ENCODE results near the gene CCDC158. TPM values are rescaled to one million over a fixed set of nuclear protein-coding genes. Genes with fewer than 3 reads are reported as not detected.

CCDC158 gene
- total and polyA plus RNA-seq, 4 donors = 0.04 to 0.37 (median 0.14) TPM

DNA sequence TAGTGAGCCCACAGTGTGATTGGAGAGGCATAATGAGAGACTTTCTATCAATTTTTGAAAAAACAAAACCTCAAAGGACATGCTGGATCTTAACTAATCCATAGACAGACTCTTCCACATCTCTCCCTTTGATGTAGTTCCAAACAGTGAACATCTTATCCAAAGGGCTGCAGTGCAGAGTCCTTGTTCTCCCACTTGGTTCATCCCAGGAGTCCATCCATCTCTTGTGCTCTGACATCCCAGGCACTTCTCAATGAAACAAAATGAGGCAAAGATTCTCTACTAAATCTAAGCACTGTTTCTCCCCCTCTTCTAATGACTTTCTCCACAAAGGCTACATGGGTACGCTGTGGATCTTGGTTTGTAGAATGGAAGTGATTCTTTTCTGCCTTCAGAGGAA, 22.4 kb upstream of the CCDC158 start:
- 84 to 95% methylated on average over 1 of the region's 1 CpG for WGBS, 2 donors
- DNase-seq (no peak), ATAC-seq (ENCODE audit: insufficient read depth, low FRiP score) (no peak)
- no peak for TF ChIP-seq CTCF (IDR thresholded peaks at IDR 0.05; ENCODE audit: control extremely low read depth, extremely low read depth)
- Histone ChIP-seq H3K9ac (ENCODE audit: insufficient read depth in 1 of 2, low read length in 2 of 2) (no peak overlapping the region), H3K9me3 (ENCODE audit: control insufficient read depth in 4 of 4, insufficient read depth in 3 of 4, low read length in 3 of 4) (peaks cover 0 to 3% (median 0%) of the 10 kb centered on the region in 4 donors), H3K4me3 (no peak overlapping the region), H3K4me1 (ENCODE audit: control insufficient read depth in 5 of 5, insufficient read depth in 5 of 5, low read length in 5 of 5) (peaks cover 0 to 3% (median 0%) of the 10 kb centered on the region in 5 donors), H3K27me3 (ENCODE audit: control insufficient read depth in 3 of 3, insufficient read depth in 3 of 3, low read length in 2 of 3) (no peaks in the 10 kb centered on the region), H3K36me3 (ENCODE audit: control insufficient read depth in 4 of 4, insufficient read depth in 4 of 4, low read length in 4 of 4) (no peaks in the 10 kb centered on the region), H3K27ac (ENCODE audit: low read depth in 1 of 2, low read length in 1 of 2) (no peak overlapping the region)

GRCh38 chr4:76442807-76443206, 21.9 kb upstream of the CCDC158 start:
- DNase-seq = peak in 1 of 3 donors; percentile 12
- Histone ChIP-seq H3K9ac (ENCODE audit: insufficient read depth in 1 of 2, low read length in 2 of 2) (no peak overlapping the region), H3K36me3 (ENCODE audit: control insufficient read depth in 4 of 4, insufficient read depth in 4 of 4, low read length in 4 of 4) (no peaks in the 10 kb centered on the region), H3K27me3 (ENCODE audit: control insufficient read depth in 3 of 3, insufficient read depth in 3 of 3, low read length in 2 of 3) (no peaks in the 10 kb centered on the region), H3K4me1 (ENCODE audit: control insufficient read depth in 5 of 5, insufficient read depth in 5 of 5, low read length in 5 of 5) (peaks cover 0 to 3% (median 0%) of the 10 kb centered on the region in 5 donors), H3K4me3 (no peak overlapping the region), H3K27ac (ENCODE audit: low read depth in 1 of 2, low read length in 1 of 2) (no peak overlapping the region), H3K9me3 (ENCODE audit: control insufficient read depth in 4 of 4, insufficient read depth in 3 of 4, low read length in 3 of 4) (peaks cover 0 to 3% (median 0%) of the 10 kb centered on the region in 4 donors)
- WGBS, 2 donors = 80 to 84% methylated on average over 3 of the region's 3 CpGs
- ATAC-seq (ENCODE audit: insufficient read depth, low FRiP score) = no peak
- no peak for TF ChIP-seq CTCF (IDR thresholded peaks at IDR 0.05; ENCODE audit: control extremely low read depth, extremely low read depth)

DNA sequence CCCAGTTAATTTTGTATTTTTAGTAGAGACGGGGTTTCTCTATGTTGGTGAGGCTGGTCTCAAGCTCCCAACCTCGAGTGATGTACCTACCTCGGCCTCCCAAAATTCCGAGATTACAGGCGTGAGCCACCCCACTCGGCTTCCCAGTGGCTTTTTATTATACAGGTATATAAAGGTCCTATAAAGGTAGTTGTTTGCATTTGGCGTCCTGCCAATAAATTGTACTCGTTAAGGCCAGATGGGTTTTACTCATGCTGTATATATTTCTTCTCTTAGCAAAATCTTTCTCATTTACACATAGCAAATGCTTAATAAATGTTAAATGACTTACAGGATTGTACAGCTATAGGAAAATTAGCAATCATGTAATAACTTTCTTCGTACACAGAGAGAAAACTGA, 20.9 kb upstream of the CCDC158 start:
- H3K9ac ChIP-seq (ENCODE audit: insufficient read depth in 1 of 2, low read length in 2 of 2) = no peak overlapping the region
- H3K36me3 ChIP-seq (ENCODE audit: control insufficient read depth in 4 of 4, insufficient read depth in 4 of 4, low read length in 4 of 4) = no peaks in the 10 kb centered on the region
- peaks cover 0 to 3% (median 0%) of the 10 kb centered on the region in 4 donors for H3K9me3 ChIP-seq (ENCODE audit: control insufficient read depth in 4 of 4, insufficient read depth in 3 of 4, low read length in 3 of 4)
- H3K4me1 ChIP-seq (ENCODE audit: control insufficient read depth in 5 of 5, insufficient read depth in 5 of 5, low read length in 5 of 5) = no peaks in the 10 kb centered on the region
- no peak for TF ChIP-seq CTCF (IDR thresholded peaks at IDR 0.05; ENCODE audit: control extremely low read depth, extremely low read depth)
- no peak for DNase-seq
- no peak overlapping the region for H3K27ac ChIP-seq (ENCODE audit: low read depth in 1 of 2, low read length in 1 of 2)
- no peak overlapping the region for H3K4me3 ChIP-seq
- 87 to 94% methylated on average over 9 of the region's 9 CpGs for WGBS, 2 donors
- no peaks in the 10 kb centered on the region for H3K27me3 ChIP-seq (ENCODE audit: control insufficient read depth in 3 of 3, insufficient read depth in 3 of 3, low read length in 2 of 3)
- ATAC-seq (ENCODE audit: insufficient read depth, low FRiP score) = no peak

GRCh38 chr4:76439491-76439890, 18.6 kb upstream of the CCDC158 start:
- TF ChIP-seq CTCF (IDR thresholded peaks at IDR 0.05; ENCODE audit: control extremely low read depth, extremely low read depth) = no peak
- Histone ChIP-seq H3K27me3 (ENCODE audit: control insufficient read depth in 3 of 3, insufficient read depth in 3 of 3, low read length in 2 of 3) (no peaks in the 10 kb centered on the region), H3K27ac (ENCODE audit: low read depth in 1 of 2, low read length in 1 of 2) (no peak overlapping the region), H3K9me3 (ENCODE audit: control insufficient read depth in 4 of 4, insufficient read depth in 3 of 4, low read length in 3 of 4) (peaks cover 0 to 3% (median 0%) of the 10 kb centered on the region in 4 donors), H3K4me3 (no peak overlapping the region), H3K9ac (ENCODE audit: insufficient read depth in 1 of 2, low read length in 2 of 2) (no peak overlapping the region), H3K4me1 (ENCODE audit: control insufficient read depth in 5 of 5, insufficient read depth in 5 of 5, low read length in 5 of 5) (peaks cover 0 to 15% (median 0%) of the 10 kb centered on the region in 5 donors), H3K36me3 (ENCODE audit: control insufficient read depth in 4 of 4, insufficient read depth in 4 of 4, low read length in 4 of 4) (no peaks in the 10 kb centered on the region)
- no peak for DNase-seq
- WGBS, 2 donors = 93 to 96% methylated on average over 2 of the region's 2 CpGs
- ATAC-seq (ENCODE audit: insufficient read depth, low FRiP score) = no peak

All from lung (tissue), 12 donors.